Fibroblast of peridontal ligament (primary cell): ENCODE data around the gene TCF12.
"Not testable (repeated sequence)": the region's sequence is repeated elsewhere in the genome, so short reads cannot be mapped to it uniquely, and the experiment has no call there.

Source experiments
- DNase-seq: peaks from one replicate; pipeline ENCODE4 v3.0.0-alpha.2; 2010; ENCODE audit errors: extremely low read depth

Gene TCF12

GRCh38 chr15:57092252-57092651 is 173.8 kb downstream of the TCF12 start:
- no peak for DNase-seq

- DNase-seq, result no peak
Observed at GRCh38 chr15:57094321-57095257, 176.1 kb downstream of the TCF12 start.

GRCh38 chr15:57095896-57096295 is 177.5 kb downstream of the TCF12 start:
- no peak for DNase-seq

DNA sequence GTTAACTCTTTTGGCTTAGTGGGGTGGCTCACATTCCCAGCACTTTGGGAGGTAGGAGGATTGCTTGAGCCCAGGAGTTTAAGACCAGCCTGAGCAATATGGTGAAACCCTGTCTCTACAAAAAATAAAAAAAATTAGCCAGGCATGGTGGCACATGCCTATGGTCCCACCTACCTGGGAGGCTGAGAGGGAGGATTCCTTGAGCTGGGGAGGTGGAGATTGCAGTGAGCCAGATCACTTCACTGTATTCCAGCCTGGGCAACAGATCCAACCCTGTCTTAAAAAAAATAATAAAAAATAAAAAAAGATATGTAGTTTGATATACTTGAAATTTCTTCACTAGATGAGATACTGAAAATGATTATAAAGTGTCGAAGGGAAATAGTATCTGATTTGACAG is 178.8 kb downstream of the TCF12 start:
- no peak for DNase-seq

GRCh38 chr15:57097919-57098543 is 179.6 kb downstream of the TCF12 start:
- not testable (repeated sequence) for DNase-seq

GRCh38 chr15:57098896-57099295 is 180.5 kb downstream of the TCF12 start:
- DNase-seq, result peak; percentile 52

DNA sequence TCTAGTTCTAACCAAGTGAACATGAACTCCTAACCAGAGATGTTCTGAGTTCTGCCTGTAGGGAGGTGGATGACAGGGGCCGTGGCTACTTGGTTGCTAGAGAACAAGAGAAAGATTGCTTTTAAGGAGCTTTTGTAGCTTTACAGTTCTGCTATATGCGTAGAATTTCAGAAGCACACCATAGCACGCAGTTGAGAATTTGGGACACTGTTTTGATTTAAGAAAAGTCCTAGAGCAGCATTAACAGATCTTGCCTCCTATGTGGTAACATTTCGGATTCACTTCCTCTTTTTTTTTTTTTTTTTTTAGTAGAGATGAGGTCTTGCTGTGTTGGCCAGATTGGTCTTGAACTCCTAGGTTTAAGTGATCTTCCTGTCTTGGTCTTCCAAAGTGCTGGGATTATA is 181.7 kb downstream of the TCF12 start:
- no peak for DNase-seq

GRCh38 chr15:57102858-57103257 is 184.4 kb downstream of the TCF12 start:
- no peak for DNase-seq

- DNase-seq, result no peak
Observed at GRCh38 chr15:57108296-57108695, 189.9 kb downstream of the TCF12 start.

GRCh38 chr15:57109005-57109404 is 190.6 kb downstream of the TCF12 start:
- no peak for DNase-seq

GRCh38 chr15:57111002-57111401 is 192.6 kb downstream of the TCF12 start:
- no peak for DNase-seq

DNA sequence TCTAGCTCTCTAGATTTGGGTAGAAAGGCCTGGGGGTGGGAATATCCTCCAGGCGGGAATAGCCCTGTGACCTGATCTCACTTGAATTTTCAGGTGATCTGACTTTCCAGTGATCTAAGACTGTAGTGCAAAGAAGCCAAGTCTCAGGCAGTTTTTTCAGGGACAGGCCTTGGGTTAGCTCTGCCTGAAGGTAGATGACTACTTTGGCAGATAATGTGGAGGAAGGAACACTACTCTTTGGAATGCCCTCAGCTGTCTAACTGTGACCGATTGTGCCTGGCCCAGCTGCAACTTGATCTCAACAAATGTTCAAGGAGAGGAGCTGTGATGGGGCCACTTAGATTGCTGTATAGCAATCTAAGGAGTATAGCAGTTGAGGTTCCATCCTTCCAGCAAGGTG is 193.7 kb downstream of the TCF12 start:
- no peak for DNase-seq

DNA sequence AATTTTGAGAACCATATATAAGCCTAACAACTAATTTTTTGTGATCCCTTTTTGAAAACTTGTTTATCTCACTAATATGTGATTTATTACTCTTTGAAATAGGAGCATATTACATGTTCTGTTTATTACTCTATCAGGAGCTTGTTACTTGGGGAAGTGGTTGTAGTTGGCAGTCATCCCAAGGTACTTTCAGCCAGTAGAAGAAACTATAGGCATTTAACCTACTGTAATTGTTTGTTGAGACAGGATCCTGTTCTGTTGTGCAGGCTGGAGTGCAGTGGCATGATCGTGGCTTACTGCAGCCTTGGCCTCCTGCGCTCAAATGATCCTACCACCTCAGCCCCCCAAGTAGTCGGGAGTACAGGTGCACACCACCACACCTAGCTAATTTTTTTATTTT is 195.6 kb downstream of the TCF12 start:
- DNase-seq, result no peak

DNA sequence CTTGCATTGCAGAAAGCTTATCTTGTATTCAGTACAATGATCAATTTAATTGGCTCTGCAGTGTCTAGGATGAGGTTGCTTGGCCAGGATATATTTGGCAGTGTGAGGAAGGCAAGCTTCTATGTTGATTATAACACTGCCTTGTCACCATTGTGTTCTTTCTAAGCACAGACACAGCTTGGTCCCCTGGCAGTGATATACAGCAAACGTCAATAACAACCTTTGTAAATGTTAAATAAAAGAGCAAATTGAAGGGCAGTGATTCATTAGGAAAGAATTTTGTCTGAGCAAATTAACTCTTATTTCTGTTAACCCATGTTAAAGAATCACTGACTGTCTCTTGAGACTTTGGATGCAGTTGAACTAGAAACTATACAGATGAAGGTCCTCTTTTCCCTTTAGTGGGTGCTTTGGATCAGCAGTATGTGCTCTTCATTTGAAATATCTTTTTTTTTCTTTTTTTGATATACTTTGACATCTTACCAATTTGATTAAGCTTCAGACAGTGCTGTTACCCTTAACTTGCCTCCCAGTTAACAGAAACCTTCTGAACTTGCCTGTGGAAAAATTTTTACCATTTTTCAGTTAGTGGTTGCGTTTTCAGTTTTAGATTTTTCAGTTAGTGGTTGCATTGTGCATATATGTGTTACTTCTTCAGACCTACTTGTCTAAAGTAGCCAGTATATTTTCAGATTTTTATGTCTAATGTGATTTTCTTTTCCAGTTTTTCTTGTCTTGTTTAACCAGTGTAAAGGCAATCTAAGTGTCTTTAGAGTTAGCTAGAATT is 199.8 kb downstream of the TCF12 start:
- peak; percentile 43 for DNase-seq

DNA sequence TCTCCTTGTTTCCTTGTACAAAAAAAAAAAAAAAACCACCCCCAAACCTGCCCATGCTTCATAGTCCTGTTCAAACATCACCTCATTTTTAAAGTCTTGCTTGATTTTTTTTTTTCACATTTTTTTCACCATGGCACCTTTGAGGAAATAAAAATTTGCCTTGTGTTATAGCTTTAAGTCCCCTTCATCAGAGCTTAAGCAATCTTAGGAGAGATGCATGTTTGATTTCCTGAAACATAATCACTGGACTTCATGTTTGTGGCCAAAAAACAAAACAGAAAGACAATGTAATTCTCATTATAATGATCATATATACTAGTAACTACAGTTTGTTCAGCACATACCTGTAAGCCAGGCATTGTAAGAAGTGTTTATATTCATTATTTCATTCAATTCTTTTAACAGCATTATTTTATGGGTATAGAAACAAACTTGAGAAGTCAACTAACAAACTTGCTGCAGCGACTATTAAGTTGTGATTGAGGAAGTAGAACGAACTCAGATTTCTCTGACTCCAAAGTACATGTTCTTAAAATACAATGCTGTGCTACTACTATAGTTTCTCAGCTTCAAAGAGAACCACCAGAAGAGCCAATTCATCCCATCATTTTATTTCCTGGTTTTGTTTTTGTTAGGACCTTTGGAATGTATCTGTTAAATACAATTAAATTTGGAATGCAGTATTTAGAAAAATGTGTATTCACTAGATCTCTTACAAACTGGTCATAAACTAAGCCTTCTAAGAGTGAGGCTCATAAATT is 203.8 kb downstream of the TCF12 start:
- DNase-seq, result peak; percentile 40

GRCh38 chr15:57124036-57124435 is 205.6 kb downstream of the TCF12 start:
- no peak for DNase-seq

DNA sequence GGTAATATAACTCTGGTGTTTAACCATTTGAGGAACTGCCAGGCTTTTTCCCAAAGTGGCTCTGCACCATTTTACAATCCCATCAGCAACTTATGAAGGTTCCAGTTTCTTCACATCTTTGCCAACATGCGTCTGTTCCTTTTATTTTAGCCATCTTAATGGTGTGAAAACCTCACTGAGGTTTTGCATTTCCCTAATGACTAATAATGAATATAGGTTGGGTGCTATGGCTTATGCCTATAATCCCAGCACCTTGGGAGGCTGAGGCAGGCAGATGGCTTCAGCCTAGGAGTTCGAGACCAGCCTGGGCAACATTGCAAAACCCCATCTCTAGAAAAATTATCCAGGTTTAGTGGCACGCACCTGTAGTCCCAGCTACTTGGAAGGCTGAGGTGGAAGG is 210.6 kb downstream of the TCF12 start:
- no peak for DNase-seq

DNA sequence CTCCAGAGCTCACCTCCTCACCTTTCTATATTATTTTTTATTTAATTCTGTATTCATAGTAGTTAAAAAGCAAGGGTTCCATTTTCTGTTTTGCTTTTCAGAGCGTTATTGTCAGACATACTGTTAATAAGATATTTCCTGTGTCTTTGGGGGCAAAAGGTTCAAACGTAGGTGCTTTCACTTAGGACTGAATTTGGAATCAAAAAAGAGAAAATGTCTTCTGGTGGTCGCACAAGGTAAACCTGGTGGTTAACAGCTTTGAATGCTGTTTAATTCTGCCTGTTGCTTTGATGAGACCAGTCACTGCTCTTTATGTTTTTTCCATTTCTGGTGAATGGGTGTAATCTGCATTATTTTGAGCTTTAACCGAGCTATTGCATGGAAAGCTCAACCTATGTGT is 212.5 kb downstream of the TCF12 start:
- DNase-seq, result no peak

- DNase-seq, result no peak
Observed at GRCh38 chr15:57133127-57133968, 214.9 kb downstream of the TCF12 start.

DNA sequence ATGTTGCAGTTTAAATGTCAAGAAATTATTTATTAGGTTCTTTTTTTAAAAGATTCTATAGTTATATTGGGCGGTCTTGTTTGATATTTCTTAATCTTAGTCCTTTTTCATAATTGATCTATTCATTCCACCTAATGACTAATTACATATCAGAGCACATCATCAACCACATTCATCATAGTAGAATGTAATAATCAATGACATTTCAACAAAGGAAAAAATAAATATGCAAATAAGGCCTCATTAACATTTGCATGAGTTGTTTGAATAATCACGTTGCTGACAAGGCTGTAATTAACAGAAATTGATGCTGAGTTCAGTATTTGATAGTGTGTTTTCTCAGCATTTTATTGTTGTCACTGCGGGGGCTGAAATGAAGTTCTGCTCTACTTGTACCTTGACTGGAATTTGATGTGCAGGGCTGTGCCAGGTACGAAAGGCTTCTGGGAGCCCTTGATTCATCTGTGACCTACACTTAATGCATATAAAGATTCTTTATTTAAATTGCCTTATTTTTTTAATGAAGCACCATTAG is 215.7 kb downstream of the TCF12 start:
- DNase-seq, result no peak
